Endothelial cell of hepatic sinusoid (primary cell): ENCODE measurements around the gene RNF151.
"Not testable (repeated sequence)": the region's sequence is repeated elsewhere in the genome, so short reads cannot be mapped to it uniquely, and the experiment has no call there.

Source experiments
- in situ Hi-C: cut with HindIII; loops from 2 replicates; pipeline ENCODE4 v1.10.0; 2017; ENCODE audit warnings: low sequenced_read_pairs

RNF151 gene

DNA sequence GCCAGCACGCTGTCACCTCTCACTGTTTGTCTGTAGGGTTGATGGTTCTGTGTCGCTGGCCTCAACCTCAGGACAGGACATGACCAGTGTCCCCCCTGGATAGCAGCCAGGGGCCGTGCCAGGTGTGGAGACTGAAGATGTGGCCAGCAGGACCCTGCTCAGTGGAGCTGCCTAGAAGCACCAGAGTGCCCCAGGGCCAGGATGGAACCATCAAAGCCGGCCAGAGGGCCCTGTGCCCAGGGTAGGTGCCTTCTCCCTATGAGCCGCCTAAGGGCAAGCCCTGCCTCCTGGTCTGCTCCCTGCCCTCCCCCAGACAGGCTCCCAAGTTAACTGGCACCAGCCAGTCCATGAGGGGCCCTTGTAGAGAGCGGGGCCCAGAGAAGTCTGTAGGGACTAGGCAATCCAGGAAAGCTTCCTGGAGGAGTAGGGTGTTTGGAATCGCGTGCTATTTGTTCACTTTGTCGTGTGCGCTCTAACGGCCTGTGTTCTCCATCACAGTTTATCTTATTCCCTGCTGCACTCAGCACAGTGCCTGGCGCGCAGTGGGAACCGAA is 7.9 kb upstream of the RNF151 start:
- in situ Hi-C loops, result loop anchor here (10.0 kb wide), 1 partner anchor 206 kb away; no protein-coding TSS in a partner anchor

DNA sequence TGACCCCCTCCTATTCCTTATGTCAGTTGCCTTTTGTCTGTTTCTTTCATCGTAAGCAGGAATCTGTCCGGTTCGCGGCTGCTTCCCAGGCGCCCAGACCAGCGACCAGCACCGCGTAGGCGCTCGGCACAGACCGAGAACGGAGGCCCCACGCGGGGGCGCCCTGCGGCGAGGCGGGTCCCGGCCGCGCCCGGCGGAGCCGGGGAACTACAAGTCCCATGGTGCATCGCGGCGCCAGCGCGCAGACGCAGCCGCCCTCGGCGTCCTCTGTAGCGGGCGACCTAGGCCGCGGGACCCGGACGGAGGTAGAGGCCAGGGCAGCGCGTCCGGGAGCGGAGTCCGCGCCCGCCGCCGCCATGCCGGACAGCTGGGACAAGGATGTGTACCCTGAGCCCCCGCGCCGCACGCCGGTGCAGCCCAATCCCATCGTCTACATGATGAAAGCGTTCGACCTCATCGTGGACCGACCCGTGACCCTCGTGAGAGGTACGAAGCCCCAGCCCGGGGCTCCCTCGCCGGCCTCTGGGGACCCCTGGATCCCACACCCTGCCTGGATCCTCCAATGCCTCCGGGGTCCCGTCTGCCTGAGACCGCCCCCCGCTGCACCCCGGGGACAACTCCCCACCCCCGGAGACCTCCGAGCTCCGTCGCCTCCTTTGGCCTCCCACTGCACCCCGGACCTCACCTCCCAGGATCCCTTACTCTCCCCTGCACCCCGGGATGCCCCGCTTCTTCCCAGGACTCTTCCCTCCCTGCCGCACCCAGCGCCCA is 7.2 kb upstream of the RNF151 start, which contains the start of gene NDUFB10:
Gene NDUFB10 (plus strand): TSS at position 270 of the 771 bp plus-strand sequence. CDS start 87 bp downstream, at position 357.
- in situ Hi-C loops, result loop anchor here (10.0 kb wide), 1 partner anchor 205 kb away; no protein-coding TSS in a partner anchor

GRCh38 chr16:1960665-1961630 is 5.7 kb upstream of the RNF151 start:
- in situ Hi-C loops, result no loop called here

- in situ Hi-C loops, result no loop called here
These were observed 5.0 kb upstream of the RNF151 start for GRCh38 chr16:1961651-1962067.

GRCh38 chr16:1962161-1963153 is 4.2 kb upstream of the RNF151 start:
- in situ Hi-C loops, result not testable (repeated sequence)

DNA sequence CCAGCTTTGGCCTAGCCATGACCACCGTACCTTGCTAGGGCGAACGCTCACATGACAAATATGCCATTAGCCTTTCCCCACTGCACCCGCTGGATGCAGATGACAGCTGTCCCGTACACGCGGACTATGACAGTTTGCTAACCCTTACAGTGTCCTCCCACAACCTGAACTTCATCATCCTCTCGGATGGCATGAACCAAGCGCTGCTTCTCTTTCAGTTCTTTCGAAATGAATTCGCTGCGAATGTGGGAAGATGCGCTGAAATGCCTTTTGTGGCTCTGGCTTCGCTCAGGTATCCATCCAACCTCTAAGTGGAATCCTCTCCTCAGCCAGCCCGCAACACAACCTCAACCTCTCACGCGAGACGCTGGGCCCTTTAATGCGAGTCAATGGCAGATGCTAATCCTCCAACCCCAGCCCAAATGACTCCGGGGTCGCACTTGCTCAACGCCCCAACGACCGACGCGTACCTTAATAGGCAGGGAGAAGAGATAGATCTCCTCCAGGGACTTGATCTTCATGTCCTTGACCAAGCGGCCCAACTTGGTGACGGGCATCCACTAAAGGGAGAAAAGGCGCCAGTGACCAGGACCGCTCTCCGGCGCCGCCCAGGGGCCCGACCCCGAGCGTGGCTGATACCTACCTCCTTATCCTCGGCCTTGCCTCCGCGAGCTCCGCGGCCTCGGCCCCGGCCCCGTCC is 2.7 kb upstream of the RNF151 start:
- in situ Hi-C loops, result no loop called here

- in situ Hi-C loops, result loop anchor here (5.0 kb wide), 1 partner anchor 73 kb away; no protein-coding TSS in a partner anchor
These were observed 1.9 kb upstream of the RNF151 start, which contains the start of gene RPS2 for GRCh38 chr16:1964506-1965395. TSS of gene RPS2 (minus strand) at chr16:1964826. CDS start at chr16:1964625, 201 bp downstream.

GRCh38 chr16:1965396-1966001 is 1.2 kb upstream of the RNF151 start:
- in situ Hi-C loops, result loop anchor here (5.0 kb wide), 1 partner anchor 72 kb away; no protein-coding TSS in a partner anchor

DNA sequence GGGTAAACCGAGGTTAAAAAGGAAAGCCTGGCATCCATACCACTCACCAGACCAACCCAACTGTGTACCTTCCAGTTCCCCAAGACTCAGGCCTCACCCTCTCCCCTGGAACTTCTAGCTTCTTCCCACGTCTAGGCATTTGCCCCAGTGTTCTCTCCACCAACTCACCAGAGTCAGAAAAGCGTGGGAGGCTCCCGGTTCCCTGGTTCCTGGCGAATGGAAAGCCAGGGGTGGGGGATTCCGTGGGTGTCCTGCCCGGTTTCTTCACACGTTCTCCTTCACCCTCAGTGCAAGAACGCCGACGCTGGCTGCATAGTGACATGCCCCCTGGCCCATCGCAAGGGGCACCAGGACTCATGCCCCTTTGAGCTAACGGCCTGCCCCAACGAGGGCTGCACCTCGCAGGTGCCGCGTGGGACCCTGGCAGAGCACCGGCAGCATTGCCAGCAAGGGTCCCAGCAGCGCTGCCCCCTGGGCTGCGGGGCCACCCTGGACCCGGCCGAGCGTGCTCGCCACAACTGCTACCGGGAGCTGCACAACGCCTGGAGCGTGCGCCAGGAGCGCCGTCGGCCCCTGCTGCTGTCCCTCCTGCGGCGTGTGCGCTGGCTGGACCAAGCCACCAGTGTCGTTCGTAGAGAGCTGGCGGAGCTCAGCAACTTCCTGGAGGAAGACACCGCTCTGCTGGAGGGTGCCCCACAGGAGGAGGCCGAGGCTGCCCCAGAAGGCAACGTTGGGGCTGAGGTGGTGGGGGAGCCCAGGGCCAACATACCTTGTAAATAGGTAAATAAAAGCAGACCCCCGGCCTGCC is 1.7 kb downstream of the RNF151 start:
- in situ Hi-C loops, result loop anchor here (5.0 kb wide), 1 partner anchor 69 kb away; no protein-coding TSS in a partner anchor

DNA sequence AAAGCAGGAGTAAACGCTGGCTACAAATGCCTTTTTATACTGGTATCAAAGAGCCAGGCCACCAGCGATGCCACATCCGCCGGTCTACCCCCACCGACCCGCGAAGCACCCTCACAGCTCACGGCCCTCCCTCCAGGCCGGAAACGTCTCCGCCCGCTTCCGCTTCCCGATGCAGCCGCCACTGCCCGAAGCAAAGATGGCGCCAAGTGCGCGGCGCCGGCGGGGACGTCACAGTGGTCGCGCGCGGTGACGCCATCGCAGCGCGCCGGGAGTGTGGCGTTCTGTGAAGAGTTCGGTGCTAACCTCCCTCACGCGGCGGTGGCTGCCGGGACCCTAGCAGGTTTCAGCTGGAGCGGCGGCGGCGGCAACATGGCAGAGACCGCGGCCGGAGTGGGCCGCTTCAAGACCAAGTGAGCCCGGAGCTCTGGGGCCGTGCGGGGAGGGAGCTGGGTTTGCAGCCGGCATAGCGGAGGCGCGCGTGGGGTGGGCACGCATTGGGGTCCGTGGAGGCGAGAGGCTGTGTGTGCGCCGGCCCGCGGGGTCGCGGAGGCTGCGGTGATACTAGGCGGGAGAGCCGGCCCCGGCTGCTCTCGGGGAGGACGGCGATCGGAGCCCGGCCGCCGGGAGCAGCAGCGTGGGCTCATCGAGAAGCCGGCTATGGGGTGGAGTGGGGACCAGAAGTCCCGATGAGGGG is 5.3 kb downstream of the RNF151 start, which contains the start of gene TBL3:
Gene TBL3 (plus strand): TSS at position 258 of the 694 bp plus-strand sequence. CDS start 112 bp downstream, at position 370.
- in situ Hi-C loops, result no loop called here

- in situ Hi-C loops, result no loop called here
These were observed 5.8 kb downstream of the RNF151 start for GRCh38 chr16:1972490-1972877.

DNA sequence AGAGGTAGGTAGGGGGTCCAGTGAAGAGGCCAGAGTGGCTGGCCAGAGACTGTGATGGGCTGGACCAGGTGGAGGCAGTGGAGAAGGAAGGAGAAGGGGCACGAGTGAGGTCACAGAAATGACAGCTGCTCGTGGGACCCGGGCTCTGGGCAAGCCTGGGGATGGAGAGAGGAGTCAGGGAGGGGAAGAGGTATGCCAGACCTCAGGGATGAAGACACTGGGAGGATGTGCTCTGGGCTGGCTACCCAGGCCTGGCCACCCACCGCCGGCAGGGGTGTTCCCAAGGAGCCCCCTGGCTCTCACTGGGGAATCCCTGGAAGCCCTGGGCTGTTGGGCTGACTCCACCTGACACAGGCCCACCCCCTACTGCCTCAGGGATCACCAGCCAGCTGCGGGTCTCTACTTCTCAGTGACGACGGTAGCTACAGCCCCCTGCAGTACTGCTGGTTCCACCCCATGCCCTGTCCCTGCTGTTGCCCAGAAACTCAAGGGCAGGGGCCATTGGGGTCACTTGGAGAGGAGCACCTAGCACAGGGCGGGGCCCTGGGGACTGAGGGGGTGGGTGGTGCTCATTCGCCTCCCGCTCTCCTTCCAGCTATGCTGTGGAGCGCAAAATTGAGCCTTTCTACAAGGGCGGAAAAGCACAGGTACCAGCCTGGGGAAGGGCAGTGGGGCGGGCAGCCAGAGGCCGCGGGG is 7.0 kb downstream of the RNF151 start:
- in situ Hi-C loops, result no loop called here

DNA sequence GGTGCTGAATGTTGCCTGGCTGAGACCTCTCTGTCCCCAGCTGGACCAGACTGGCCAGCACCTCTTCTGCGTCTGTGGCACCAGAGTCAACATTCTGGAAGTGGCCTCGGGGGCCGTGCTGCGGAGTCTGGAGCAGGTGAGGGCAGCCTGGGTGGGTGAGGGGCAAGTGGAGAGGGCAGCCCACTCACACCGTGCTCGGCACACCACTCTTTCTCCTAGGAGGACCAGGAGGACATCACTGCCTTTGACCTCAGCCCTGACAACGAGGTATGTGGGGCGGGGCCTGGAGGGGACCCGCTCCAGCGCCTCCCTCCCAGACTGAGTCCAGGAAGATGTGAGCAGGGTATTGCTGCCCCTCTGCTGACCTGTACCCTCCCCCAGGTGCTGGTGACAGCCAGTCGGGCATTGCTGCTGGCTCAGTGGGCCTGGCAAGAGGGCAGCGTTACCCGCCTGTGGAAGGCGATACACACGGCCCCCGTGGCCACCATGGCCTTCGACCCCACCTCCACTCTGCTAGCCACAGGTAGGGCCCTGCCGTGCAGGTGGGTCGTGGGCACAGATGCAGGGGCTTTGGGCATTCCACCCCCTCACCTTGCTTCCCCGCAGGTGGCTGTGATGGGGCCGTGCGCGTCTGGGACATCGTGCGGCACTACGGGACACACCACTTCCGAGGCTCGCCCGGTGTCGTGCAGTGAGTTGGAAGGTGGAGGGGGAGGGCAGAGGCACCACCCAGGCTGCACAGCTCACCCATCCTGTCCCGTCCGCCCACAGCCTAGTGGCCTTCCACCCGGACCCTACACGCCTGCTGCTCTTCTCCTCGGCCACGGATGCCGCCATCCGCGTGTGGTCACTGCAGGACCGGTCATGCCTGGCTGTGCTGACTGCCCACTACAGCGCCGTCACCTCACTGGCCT is 7.8 kb downstream of the RNF151 start:
- in situ Hi-C loops, result no loop called here

- in situ Hi-C loops, result no loop called here
These were observed 9.0 kb downstream of the RNF151 start for GRCh38 chr16:1975432-1976215.
